ENCODE results near the gene MORC2. TPM values are rescaled to one million over a fixed set of nuclear protein-coding genes. Genes with fewer than 3 reads are reported as not detected.

The MORC2 gene
- total RNA-seq, 4 donors from 2014 or later: 9.5 to 24.0 (median 13.1) TPM

DNA sequence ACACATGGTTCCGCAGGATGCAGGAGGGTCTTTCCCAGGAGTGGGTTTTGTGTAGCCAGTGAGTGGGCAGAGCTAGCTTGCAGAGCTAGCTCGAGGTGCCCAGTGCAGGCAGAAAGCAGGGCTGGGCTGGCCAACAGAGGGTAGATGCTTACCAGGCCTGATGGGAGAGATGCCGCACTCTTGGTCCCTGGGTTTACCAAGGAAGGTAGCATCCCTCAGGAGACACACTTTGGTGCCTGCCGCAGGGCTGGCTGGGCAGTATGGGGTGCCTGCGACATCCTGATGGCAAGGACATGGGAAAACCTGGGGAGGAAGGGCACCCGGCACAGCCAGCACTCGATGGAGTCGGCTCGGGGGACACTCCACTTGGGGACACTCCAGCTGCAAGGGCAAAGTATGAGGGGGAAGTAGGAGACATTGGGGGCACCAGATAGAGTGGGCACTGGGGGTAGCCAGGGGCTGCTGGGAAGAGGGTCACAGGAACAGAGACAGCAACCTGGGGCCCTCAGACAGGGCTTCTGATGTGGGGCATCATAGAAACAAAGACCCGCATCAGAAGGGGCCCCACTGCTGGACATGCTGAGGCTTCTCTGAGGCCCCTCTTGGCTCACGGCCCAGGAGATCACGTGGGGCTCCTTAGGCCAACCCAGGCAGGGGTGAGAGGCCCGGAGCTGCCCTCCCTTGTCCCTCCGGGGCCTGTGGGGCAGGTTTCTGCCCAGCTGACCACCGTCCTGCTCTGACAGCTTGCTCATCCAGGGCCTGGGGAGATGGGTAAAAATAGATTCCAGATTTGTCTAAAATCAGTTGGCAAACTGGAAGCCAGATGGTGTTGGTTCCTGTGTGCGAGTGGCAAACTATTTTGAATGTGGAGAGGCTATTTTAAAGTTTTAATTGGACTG lies 89.8 kb downstream of the MORC2 start:
- Histone ChIP-seq H3K4me3 (no peak overlapping the region), H3K27ac (no peak overlapping the region), H3K4me1 (peaks cover 0 to 11% (median 0%) of the 10 kb centered on the region in 3 donors), H3K9me3 (no peaks in the 10 kb centered on the region), H3K27me3 (no peaks in the 10 kb centered on the region), H3K36me3 (no peaks in the 10 kb centered on the region)
- intact Hi-C loops (cut with DNase I): no loop called here
- TF ChIP-seq, protein P1, sequence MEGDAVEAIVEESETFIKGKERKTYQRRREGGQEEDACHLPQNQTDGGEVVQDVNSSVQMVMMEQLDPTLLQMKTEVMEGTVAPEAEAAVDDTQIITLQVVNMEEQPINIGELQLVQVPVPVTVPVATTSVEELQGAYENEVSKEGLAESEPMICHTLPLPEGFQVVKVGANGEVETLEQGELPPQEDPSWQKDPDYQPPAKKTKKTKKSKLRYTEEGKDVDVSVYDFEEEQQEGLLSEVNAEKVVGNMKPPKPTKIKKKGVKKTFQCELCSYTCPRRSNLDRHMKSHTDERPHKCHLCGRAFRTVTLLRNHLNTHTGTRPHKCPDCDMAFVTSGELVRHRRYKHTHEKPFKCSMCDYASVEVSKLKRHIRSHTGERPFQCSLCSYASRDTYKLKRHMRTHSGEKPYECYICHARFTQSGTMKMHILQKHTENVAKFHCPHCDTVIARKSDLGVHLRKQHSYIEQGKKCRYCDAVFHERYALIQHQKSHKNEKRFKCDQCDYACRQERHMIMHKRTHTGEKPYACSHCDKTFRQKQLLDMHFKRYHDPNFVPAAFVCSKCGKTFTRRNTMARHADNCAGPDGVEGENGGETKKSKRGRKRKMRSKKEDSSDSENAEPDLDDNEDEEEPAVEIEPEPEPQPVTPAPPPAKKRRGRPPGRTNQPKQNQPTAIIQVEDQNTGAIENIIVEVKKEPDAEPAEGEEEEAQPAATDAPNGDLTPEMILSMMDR (IDR thresholded peaks at IDR 0.05): no peak
- TF ChIP-seq POLR2A (IDR thresholded peaks at IDR 0.05): no peak
- WGBS, 2 donors: 78 to 87% methylated on average over 6 of the region's 16 CpGs
- DNase-seq: no peak

DNA sequence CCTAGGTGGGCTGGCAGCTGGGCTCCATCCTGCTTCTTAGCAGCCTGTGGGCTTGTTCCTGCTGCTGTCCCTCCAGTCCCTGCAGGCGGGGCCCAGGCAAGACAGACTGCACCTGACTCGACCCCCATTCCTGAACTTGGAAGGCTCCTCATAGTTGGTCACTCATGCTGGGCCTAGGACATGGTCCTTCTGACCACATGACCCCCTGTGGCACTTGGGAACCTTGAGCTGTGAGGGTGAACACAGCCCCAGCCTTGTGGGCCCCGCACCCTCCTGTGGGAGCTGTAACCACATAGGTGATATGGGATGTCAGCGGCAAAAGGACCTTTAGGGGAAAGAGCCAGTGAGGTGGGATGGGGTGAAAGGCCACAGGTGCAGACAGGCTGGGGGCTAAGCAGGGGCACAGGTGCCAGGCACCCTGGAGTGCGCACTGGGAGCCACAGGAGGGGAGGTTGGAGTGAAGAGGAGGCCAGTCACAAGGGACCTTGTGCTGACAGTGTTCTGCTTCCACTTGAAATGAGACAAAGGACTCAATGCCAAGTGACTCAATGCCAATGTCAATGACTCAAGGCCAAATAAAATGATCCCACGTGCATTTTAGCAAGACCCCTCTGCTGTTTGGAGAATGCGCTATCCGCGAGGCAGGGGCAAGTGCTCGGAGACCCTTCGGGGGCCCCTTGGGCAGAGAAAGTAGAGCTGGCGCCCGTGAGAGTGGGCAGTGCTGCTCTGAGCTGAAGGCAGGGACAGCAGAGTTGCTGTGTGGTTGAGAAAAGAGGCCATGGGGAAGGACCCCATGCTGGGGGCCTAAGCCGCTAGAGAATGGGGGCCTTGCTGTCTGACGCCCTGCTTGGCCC lies 90.7 kb downstream of the MORC2 start:
- no peak for DNase-seq
- no peaks in the 10 kb centered on the region for H3K27me3 ChIP-seq
- peaks cover 0 to 11% (median 0%) of the 10 kb centered on the region in 3 donors for H3K4me1 ChIP-seq
- H3K4me3 ChIP-seq: no peak overlapping the region
- intact Hi-C loops (cut with DNase I): no loop called here
- H3K36me3 ChIP-seq: no peaks in the 10 kb centered on the region
- H3K9me3 ChIP-seq: no peaks in the 10 kb centered on the region
- H3K27ac ChIP-seq: no peak overlapping the region
- WGBS, 2 donors: 75 to 83% methylated on average over 4 to 13 of the region's 15 CpGs
- TF ChIP-seq POLR2A (IDR thresholded peaks at IDR 0.05): no peak
- TF ChIP-seq, protein P1 (IDR thresholded peaks at IDR 0.05): no peak

DNA sequence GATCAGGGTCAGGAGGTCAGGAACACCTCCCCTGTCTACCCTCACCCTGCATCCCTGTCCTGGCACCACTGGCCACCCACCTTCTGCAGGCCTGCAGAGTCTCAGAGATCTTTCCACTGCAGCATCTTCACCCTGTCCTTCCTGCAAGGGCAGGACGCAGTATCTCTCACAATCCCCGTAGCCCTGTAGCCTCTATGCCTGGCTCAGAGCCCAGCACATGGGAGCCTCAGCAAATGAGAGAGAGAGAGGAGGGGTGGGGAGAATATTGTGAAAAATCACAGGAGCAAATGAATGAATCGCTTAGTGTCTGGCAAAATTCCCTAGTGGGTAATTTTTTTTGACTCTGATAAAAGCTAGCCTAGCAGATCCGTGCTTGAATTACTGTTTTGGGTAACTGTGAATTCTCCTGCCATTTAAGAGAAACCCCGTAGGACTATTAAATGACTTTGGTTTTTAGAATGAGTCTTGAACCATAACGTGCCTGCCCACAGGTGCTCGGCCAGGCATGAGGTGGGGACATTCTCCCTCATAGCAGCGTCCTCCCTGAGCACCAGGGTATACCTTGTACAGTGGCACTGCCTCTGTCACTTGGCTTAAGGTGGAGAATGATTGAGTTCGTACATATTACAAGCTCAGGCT lies 91.5 kb downstream of the MORC2 start:
- no peak for DNase-seq
- WGBS, 2 donors: 46 to 55% methylated on average over 6 to 8 of the region's 9 CpGs

DNA sequence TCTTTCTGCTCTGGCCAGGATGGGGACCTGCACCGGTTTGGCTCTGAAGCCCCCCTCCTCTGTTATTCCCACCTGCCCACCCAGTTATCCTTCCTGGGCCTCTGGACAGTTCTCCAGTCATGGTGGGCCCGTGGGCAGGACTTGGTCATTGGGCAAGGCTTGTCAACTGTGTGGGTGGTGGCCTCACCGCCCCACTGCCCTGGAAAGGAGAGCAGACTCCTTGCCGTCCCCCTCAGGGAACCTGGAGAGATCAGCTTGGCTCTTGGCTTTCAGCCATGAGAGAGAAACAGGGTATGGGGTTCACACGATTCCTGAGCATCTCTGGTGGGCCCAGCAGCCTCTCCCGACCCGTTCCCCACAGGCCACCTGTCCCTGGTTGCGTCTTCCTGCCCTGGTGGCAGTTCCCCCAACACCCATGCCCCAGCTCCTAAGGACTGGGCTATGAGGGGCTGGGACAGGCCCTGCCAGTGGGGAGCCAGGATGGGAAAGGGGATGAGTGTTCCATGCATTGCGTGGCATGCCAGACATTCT lies 92.3 kb downstream of the MORC2 start:
- intact Hi-C loops (cut with DNase I): no loop called here
- Histone ChIP-seq H3K9me3 (no peaks in the 10 kb centered on the region), H3K36me3 (no peaks in the 10 kb centered on the region), H3K27me3 (no peaks in the 10 kb centered on the region), H3K27ac (no peak overlapping the region), H3K4me3 (no peak overlapping the region), H3K4me1 (peaks cover 0 to 1% (median 0%) of the 10 kb centered on the region in 3 donors)
- DNase-seq: no peak
- TF ChIP-seq, protein P1 (IDR thresholded peaks at IDR 0.05): no peak
- no peak for TF ChIP-seq POLR2A (IDR thresholded peaks at IDR 0.05)
- 100% methylated on average over 1 to 2 of the region's 9 CpGs for WGBS, 2 donors

More for the DNA sequence above, 91.5 kb downstream of the MORC2 start:
- TF ChIP-seq, protein P1 (IDR thresholded peaks at IDR 0.05): no peak
- no peak for TF ChIP-seq POLR2A (IDR thresholded peaks at IDR 0.05)
- H3K9me3 ChIP-seq: no peaks in the 10 kb centered on the region
- no peak overlapping the region for H3K27ac ChIP-seq
- H3K4me3 ChIP-seq: no peak overlapping the region
- no peaks in the 10 kb centered on the region for H3K27me3 ChIP-seq
- peaks cover 0 to 9% (median 0%) of the 10 kb centered on the region in 3 donors for H3K4me1 ChIP-seq
- H3K36me3 ChIP-seq: no peaks in the 10 kb centered on the region
- intact Hi-C loops (cut with DNase I): no loop called here

Data from esophagus squamous epithelium (tissue), 5 donors.